HCT116 (cell line): Measurements from ENCODE around the gene CCDC124. TPM values are rescaled to one million over a fixed set of nuclear protein-coding genes. Genes with fewer than 3 reads are reported as not detected.

Experiments
- ATAC-seq: fragments of 200-7000 bp; cut with Tn5 transposase; 2 replicates; pipeline ENCODE4 v1.9.1; 2020; ENCODE audit warnings: mild to moderate bottlenecking, moderate library complexity
- BruUV-seq: library from RNA; stranded (reverse); fragments of 400-500 nt; replicated peaks from 2 replicates; lab custom pipeline; 2021; lab: Mats Ljungman, UMichigan
- CTCF ChIA-PET: fragments of 300-600 bp; sonication (Branson Sonifier 250); formaldehyde crosslinking; loops from one replicate; lab custom pipeline; 2021; ENCODE audit warnings: antibody characterized with exemption; lab: Charles Lee
- POLR2A ChIA-PET: fragments of 300-600, 350-600 bp; sonication (Branson Sonifier 250); formaldehyde crosslinking; loops from one replicate; lab custom pipeline; 2021; ENCODE audit warnings: antibody characterized with exemption; lab: Charles Lee
- RAD21 ChIA-PET, 2 experiments: fragments of 300-600 bp; sonication (Branson Sonifier 250); formaldehyde crosslinking; loops; one replicate each; lab custom pipeline; 2023; ENCODE audit warnings: low total read pairs in 2 of 2; ENCODE audit not compliant: uncharacterized antibody in 2 of 2, unreplicated experiment in 2 of 2, low non-redundant PET in 1 of 2; lab: Charles Lee
- DNase-seq: peaks from one replicate; pipeline ENCODE4 v3.0.0-alpha.2; 2010; ENCODE audit warnings: low read depth, low spot score
- H2AFZ ChIP-seq: fragments of 200-600 bp; shearing (Covaris generic), sonication (generic); 2 replicates; pipeline ENCODE4 v1.6.1; 2017; ENCODE audit warnings: low read depth, mixed run types, mixed read lengths, antibody characterized with exemption, low read length; ENCODE audit not compliant: poor library complexity, severe bottlenecking
- H3K27ac ChIP-seq: 2 replicates; pipeline ENCODE4 v1.5.1; 2012; ENCODE audit warnings: low read depth, low read length
- H3K27me3 ChIP-seq: fragments of 200-600 bp; sonication (generic); 2 replicates; pipeline ENCODE4 v1.6.1; 2016; ENCODE audit warnings: mixed run types, low read length, mixed read lengths; ENCODE audit not compliant: insufficient read depth
- H3K36me3 ChIP-seq, 2 experiments: fragments of 200-500 bp in 1 of 2; fragments of 200-600 bp in 1 of 2; sonication (Bioruptor generic) in 1 of 2; sonication (generic) in 1 of 2; 2 replicates each; pipeline versions ENCODE4 v1.5.1 to v1.6.1; 2014 to 2016; ENCODE audit warnings: low read length in 2 of 2, inconsistent platforms in 1 of 2, mixed read lengths in 1 of 2, mixed run types in 1 of 2; ENCODE audit not compliant: insufficient read depth in 2 of 2, control insufficient read depth in 1 of 2
- H3K4me1 ChIP-seq, 2 experiments: fragments of 200-600 bp in 1 of 2; sonication (generic) in 1 of 2; 2 replicates each; pipeline versions ENCODE4 v1.5.1 to v1.6.1; 2012 to 2017; ENCODE audit warnings: low read length in 2 of 2, inconsistent platforms in 1 of 2, mild to moderate bottlenecking in 1 of 2, mixed read lengths in 1 of 2, mixed run types in 1 of 2, moderate library complexity in 1 of 2; ENCODE audit not compliant: insufficient read depth in 2 of 2, control insufficient read depth in 1 of 2
- H3K4me2 ChIP-seq: fragments of 200-600 bp; sonication (generic); 2 replicates; pipeline ENCODE4 v1.6.1; 2017; ENCODE audit warnings: mixed run types, low read length, mixed read lengths
- H3K4me3 ChIP-seq, 2 experiments: fragments of 200-600 bp in 1 of 2; sonication (generic) in 1 of 2; replicated peaks in 1 of 2; 2 replicates each; pipeline ENCODE4 v1.5.1; 2011 to 2016; ENCODE audit warnings: low read length in 2 of 2, control low read depth in 1 of 2, low read depth in 1 of 2, mild to moderate bottlenecking in 1 of 2, mixed read lengths in 1 of 2, mixed run types in 1 of 2
- H3K79me2 ChIP-seq: fragments of 200-600 bp; sonication (generic); 2 replicates; pipeline ENCODE4 v1.6.1; 2017; ENCODE audit warnings: mild to moderate bottlenecking, mixed run types, low read length, moderate library complexity, mixed read lengths; ENCODE audit not compliant: insufficient read depth
- H3K9ac ChIP-seq: fragments of 200-600 bp; sonication (generic); 2 replicates; pipeline ENCODE4 v1.6.1; 2016; ENCODE audit warnings: low read length, mixed read lengths
- H3K9me2 ChIP-seq: fragments of 200-600 bp; sonication (generic), shearing (Covaris generic); 2 replicates; pipeline ENCODE4 v1.6.1; 2017; ENCODE audit warnings: mixed run types, mild to moderate bottlenecking, moderate library complexity; ENCODE audit not compliant: insufficient read depth
- H3K9me3 ChIP-seq, 2 experiments: fragments of 200-500 bp in 1 of 2; fragments of 200-600 bp in 1 of 2; sonication (Bioruptor generic) in 1 of 2; sonication (generic) in 1 of 2; 2 replicates each; pipeline ENCODE4 v1.6.1; 2014 to 2017; ENCODE audit warnings: low read length in 2 of 2, mixed read lengths in 2 of 2, inconsistent platforms in 1 of 2, low read depth in 1 of 2, mild to moderate bottlenecking in 1 of 2, mixed run types in 1 of 2, moderate library complexity in 1 of 2; ENCODE audit not compliant: control insufficient read depth in 1 of 2, insufficient read depth in 1 of 2
- H4K20me1 ChIP-seq: fragments of 200-600 bp; sonication (generic), shearing (Covaris generic); 2 replicates; pipeline ENCODE4 v1.6.1; 2017; ENCODE audit warnings: mixed run types, mild to moderate bottlenecking, moderate library complexity; ENCODE audit not compliant: insufficient read depth
- CEBPB ChIP-seq: IDR thresholded peaks from 2 replicates; pipeline ENCODE4 v1.6.1; 2012; ENCODE audit warnings: low read depth
- EGR1 ChIP-seq: IDR thresholded peaks from 2 replicates; pipeline ENCODE4 v1.6.1; 2012; ENCODE audit warnings: low read depth
- ELF1 ChIP-seq: IDR thresholded peaks from 2 replicates; pipeline ENCODE4 v1.6.1; 2012; ENCODE audit warnings: low read depth, borderline replicate concordance
- EZH2phosphoT487 ChIP-seq: fragments of 200-600 bp; IDR thresholded peaks from 2 replicates; pipeline ENCODE4 v1.6.1; 2018; ENCODE audit warnings: antibody characterized with exemption, borderline replicate concordance
- POLR2A ChIP-seq: IDR thresholded peaks from 2 replicates; pipeline ENCODE4 v1.7.0; 2011; ENCODE audit warnings: borderline replicate concordance; ENCODE audit not compliant: insufficient read depth, insufficient read length; ENCODE audit errors: extremely low read depth
- REST ChIP-seq: IDR thresholded peaks from 2 replicates; pipeline ENCODE4 v1.6.1; 2012; ENCODE audit warnings: low read depth
- SP1 ChIP-seq: IDR thresholded peaks from 2 replicates; pipeline ENCODE4 v1.6.1; 2012; ENCODE audit warnings: low read depth
- ZBTB33 ChIP-seq: IDR thresholded peaks from 2 replicates; pipeline ENCODE4 v1.6.1; 2011; ENCODE audit warnings: mild to moderate bottlenecking, low read length, moderate library complexity; ENCODE audit not compliant: insufficient replicate concordance; ENCODE audit errors: extremely low read depth
- ZFX ChIP-seq: fragments of 450-650 bp; IDR thresholded peaks from 2 replicates; pipeline ENCODE4 v1.6.1; 2017
- ZNF274 ChIP-seq: fragments of 200-500 bp; sonication (Bioruptor generic); IDR thresholded peaks from 2 replicates; pipeline ENCODE4 v1.6.1; 2014; ENCODE audit warnings: mild to moderate bottlenecking, low read depth, low read length, inconsistent platforms
- intact Hi-C: fragments of 100-400 bp; cut with micrococcal nuclease; formaldehyde crosslinking; loops from 2 replicates; pipeline ENCODE4 v1.10.0; 2022
- total RNA-seq: library from RNA; stranded (reverse); gene quantifications from one replicate; pipeline ENCODE4 v1.2.1, GENCODE V29; 2021; ENCODE audit not compliant: unreplicated experiment
- TF ChIP-seq, protein P1 (sequence below), 3 experiments: fragments of 200-600 bp in 1 of 3; sonication (generic) in 1 of 3; IDR thresholded peaks in 2 of 3; conservative IDR thresholded peaks in 1 of 3; 2 replicates each; pipeline ENCODE4 v1.5.1; 2012 to 2017; ENCODE audit warnings: low read depth in 2 of 3, low read length in 2 of 3, antibody characterized with exemption in 1 of 3, borderline replicate concordance in 1 of 3, control low read depth in 1 of 3, mild to moderate bottlenecking in 1 of 3, mixed read lengths in 1 of 3, mixed run types in 1 of 3, moderate library complexity in 1 of 3; ENCODE audit not compliant: insufficient read depth in 1 of 3
- TF ChIP-seq, protein P2 (sequence below): IDR thresholded peaks from 2 replicates; pipeline ENCODE4 v1.6.1; 2012

Gene CCDC124
- total RNA-seq, 1 experiment from 2014 or later = 177 TPM

- H3K9ac ChIP-seq = no peak overlapping the region
- H3K9me3 ChIP-seq = no peaks in the 10 kb centered on the region; a peak in 1 of 4 replicates
- no peak overlapping the region for H2AFZ ChIP-seq
- H4K20me1 ChIP-seq = no peaks in the 10 kb centered on the region
- no peak overlapping the region for H3K27ac ChIP-seq
- peaks cover 16 to 31% of the 10 kb centered on the region in 2 experiments for H3K4me1 ChIP-seq
- no peaks in the 10 kb centered on the region for H3K36me3 ChIP-seq
- H3K4me2 ChIP-seq = no peak overlapping the region
- RAD21 ChIA-PET = no interaction called here
- TF ChIP-seq ELF1 (no peak), EZH2phosphoT487 (no peak), ZBTB33 (no peak), CEBPB (no peak), POLR2A (no peak), ZNF274 (no peak), REST (no peak), SP1 (no peak), ZFX (no peak), EGR1 (no peak)
- TF ChIP-seq, protein P1, sequence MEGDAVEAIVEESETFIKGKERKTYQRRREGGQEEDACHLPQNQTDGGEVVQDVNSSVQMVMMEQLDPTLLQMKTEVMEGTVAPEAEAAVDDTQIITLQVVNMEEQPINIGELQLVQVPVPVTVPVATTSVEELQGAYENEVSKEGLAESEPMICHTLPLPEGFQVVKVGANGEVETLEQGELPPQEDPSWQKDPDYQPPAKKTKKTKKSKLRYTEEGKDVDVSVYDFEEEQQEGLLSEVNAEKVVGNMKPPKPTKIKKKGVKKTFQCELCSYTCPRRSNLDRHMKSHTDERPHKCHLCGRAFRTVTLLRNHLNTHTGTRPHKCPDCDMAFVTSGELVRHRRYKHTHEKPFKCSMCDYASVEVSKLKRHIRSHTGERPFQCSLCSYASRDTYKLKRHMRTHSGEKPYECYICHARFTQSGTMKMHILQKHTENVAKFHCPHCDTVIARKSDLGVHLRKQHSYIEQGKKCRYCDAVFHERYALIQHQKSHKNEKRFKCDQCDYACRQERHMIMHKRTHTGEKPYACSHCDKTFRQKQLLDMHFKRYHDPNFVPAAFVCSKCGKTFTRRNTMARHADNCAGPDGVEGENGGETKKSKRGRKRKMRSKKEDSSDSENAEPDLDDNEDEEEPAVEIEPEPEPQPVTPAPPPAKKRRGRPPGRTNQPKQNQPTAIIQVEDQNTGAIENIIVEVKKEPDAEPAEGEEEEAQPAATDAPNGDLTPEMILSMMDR (IDR thresholded peaks at IDR 0.05 in 2 of 3, conservative IDR thresholded peaks at IDR 0.05 in 1 of 3; ENCODE audit: borderline replicate concordance in 1 of 3, insufficient read depth in 1 of 3, low read depth in 2 of 3, low read length in 2 of 3) = no peak
- TF ChIP-seq, protein P2, sequence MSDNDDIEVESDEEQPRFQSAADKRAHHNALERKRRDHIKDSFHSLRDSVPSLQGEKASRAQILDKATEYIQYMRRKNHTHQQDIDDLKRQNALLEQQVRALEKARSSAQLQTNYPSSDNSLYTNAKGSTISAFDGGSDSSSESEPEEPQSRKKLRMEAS = no peak
- BruUV-seq = no TSS peak
- no peaks in the 10 kb centered on the region for H3K9me2 ChIP-seq
- POLR2A ChIA-PET = interaction anchor here (1.1 kb wide), 1 partner anchor 57 kb away, joined by 4 read pairs; no protein-coding TSS in a partner anchor
- no peak for DNase-seq
- intact Hi-C loops = no loop called here
- H3K4me3 ChIP-seq = no peak overlapping the region
- no peaks in the 10 kb centered on the region for H3K79me2 ChIP-seq
- CTCF ChIA-PET = no interaction called here
- no peak for ATAC-seq
- no peaks in the 10 kb centered on the region for H3K27me3 ChIP-seq
Observed at GRCh38 chr19:17920527-17920926, 12.3 kb upstream of the CCDC124 start.
